Stimulated activated CD4-positive, alpha-beta T cell treated with anti-CD3 and anti-CD28 coated beads, Interleukin-4, amount 100 ng/mL, for 24 hours (primary cell): ENCODE results near the gene R3HDM2.

Experiments
- DNase-seq: peaks from one replicate; pipeline ENCODE4 v3.0.0-alpha.2; 2020

R3HDM2 gene

DNA sequence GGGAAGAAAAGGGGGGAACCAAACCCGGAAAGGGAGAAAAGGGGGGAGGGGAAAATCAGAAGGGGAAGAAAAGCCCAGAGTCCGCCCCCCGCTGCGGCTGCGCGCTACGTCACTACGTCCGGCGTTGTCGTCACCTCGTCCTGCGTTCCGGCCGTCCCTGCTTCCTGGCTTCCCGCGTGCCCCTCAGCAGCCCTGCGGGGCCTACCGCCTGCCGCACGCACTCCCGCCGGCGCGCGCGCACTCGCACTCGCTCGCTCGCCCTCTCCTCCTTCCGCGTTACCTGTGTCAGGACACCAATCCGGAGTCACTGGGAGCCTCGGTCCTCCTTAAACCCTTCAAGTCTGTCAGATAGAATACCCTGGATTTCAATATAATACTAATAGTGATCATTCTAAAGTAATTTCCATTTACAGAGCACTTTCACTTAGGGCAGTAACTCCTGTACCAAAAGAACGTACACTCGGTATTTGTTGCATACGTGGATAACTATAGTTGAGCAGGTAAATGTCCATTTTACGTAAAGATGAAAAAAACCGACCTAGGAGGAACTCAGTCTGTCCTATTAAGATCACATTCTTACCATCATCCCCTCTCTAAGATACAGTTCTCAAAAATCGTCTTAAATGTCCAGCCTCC lies at the start of gene R3HDM2:
Gene R3HDM2 (minus strand): TSS at position 113 of the 636 bp plus-strand sequence. CDS start 120,615 bp downstream, outside the sequence.
- peak; percentile 96 for DNase-seq

DNA sequence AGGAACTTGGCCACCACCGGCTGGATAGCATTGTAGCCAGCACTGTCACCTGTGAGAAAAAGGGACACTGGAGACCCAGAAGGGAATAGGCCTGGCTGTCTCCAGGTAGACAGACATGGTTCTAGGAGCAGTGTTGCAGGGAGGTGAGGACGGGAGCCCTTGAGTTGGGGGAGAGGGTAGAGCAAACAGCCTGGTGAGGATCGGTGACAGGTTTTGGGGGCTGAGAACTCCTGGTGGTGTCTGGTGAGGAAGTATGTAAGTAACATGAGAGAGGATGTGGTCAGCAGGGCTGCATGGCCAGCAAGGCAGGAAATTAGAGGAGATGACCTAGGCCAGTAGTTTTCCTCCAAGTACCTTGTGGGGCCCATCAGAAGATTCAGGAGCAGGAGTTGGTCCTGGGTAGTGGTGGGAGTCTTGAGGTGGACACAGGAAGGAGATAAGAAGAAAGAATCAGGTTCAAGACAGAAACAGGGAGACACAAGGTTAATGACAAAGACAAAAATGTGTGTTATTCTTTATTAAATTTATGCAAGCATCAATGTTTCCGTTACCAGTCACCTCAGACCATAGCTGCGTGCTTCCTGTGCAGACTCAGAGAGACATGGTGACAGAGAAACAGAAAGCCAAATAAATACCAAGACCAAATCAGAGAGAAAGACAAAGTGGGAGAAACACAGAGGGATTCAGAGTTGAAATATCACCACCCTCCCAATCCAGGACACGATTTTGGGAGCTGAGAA lies 48.7 kb upstream of the R3HDM2 start, which contains the start of gene ARHGAP9:
Gene ARHGAP9 (minus strand): TSS at position 491 of the 740 bp plus-strand sequence. CDS start 460 bp downstream, at position 31.
- peak; percentile 68 for DNase-seq

DNA sequence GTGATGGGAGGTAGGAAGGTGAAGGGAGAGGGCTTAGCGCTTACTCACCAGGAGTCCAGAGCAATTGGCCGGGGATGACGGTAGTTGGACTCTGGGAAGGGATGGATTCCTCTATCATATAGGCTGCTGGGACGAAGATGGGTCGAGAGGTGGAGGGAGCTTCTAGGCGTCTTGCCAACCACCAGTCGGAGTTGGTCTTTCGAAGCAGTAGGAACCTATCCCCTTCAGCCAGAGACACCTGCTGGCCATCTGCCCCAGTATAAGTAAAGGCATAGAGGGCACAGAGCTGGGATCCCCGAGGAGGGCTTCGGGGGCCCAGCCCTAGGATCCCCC lies 48.2 kb upstream of the R3HDM2 start:
- no peak for DNase-seq

DNA sequence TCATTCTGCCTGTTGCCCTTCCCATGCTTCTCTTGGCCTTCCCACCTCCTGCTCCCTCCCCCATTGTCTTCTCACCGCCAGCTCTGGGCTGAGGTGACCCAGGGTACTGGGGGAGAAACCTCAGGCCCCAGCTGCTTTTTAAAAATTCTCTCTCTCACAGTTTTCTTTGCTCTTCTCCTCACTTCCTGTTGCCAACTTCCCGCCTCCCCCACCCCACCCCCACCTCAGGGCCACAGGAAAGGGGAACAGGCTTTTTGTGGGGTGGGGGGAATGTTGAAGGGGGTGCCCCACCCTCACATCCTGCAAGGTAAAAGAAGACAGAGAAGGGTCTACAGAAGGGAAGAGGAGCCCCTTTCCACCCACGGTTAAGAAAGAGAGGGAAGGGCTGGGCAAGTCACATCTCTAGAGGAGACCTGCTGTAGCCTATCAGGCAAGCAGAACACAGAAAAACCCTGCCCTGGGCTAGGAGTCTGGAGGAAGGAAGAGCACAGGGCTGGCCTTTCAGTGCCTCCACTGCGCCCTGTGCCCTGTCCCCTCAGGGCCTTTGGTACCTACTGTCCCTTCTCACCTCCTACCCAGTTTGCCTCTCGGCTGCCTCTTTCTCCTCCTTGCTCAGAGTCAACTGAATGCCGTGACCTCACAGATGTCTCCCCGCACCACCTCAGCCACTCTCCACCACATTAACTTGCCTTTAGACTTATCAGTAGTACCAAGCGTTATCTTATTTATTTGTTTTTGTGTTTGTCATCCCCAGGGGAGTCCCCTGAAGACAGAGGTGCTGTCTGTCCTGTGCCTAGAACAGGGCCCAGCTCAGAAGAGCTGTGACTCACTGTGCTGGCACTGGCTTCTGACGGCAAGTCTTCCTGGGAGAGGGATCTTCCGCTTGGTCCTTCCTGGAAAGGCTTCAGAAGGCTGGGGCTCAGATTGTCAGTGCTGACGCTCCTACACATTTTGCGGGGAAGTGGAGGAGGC lies 47.2 kb upstream of the R3HDM2 start:
- DNase-seq = peak; percentile 49

DNA sequence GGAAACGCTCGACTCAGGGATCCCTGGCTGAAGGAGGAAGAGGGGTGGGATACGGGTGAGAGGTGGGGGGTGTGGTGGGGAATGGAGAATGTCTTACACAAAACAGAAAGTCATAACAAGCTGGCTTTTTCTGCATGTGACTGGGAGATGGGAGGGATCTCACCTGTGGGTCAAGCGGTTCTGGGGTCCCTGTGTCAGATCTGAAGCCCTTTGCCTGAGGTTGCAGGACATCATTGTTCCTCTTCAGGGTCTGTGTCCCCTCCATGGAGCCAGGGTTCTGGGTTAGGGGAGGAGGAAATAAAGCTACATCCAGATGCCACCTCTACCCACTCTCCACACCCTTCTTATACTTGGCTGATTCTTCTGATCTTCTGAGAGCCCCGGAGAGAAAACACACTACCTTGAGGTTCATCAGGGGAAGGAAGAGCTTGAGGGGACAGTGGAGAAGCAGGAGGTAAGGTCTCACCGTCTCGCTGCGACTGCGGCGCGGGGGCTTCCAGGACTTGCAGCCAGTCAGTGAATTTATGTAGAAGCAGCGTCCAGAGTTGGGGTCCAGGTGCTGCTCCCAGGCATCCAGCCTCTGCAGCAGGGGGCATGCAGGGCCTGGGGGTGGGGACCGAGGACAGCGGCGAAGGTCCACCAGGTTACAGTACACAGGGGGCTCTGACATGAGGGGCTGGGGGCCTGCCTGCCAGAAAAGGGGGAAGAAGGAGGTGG lies 46.3 kb upstream of the R3HDM2 start:
- DNase-seq = no peak

DNA sequence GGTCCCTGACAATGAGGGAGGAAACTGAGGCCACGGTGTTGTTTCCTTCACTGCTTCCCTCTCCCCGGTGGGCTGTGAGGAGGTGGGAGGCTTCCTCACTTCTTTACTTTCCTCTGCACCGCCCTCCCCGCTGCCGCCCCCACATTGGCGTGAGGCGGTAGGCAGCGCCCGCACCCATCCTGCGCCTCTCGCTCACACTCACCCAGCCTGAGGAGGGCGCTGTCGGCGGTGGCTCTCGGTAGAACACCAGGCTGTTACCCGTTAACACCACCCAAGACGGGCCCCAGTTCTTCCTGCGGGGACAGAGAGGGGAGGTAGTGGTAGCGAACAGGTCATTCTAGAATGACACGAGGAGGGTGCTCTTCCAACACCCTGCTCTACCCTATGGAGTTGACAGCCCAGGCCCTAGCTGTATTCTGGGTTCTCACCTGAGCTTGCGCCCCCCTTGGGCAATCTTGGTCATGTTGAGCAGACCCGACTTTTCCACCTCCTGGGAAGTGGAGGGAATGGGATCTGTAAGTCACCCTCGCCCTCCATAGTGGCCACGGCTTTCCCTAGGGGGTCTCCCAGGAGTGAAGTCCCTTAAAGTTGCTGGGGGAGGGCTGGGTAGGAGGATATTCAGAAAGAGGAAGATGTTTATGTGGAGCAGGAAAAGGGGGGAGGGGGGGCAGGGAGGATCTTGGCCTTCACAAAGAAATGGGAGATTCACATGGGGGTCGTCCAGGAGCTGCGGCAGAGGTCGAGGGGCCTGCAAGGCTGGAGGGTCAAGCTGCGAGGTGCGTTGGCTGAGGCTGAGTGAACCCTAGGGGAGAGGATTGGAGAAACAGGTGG lies 45.5 kb upstream of the R3HDM2 start:
- DNase-seq = peak; percentile 80

DNA sequence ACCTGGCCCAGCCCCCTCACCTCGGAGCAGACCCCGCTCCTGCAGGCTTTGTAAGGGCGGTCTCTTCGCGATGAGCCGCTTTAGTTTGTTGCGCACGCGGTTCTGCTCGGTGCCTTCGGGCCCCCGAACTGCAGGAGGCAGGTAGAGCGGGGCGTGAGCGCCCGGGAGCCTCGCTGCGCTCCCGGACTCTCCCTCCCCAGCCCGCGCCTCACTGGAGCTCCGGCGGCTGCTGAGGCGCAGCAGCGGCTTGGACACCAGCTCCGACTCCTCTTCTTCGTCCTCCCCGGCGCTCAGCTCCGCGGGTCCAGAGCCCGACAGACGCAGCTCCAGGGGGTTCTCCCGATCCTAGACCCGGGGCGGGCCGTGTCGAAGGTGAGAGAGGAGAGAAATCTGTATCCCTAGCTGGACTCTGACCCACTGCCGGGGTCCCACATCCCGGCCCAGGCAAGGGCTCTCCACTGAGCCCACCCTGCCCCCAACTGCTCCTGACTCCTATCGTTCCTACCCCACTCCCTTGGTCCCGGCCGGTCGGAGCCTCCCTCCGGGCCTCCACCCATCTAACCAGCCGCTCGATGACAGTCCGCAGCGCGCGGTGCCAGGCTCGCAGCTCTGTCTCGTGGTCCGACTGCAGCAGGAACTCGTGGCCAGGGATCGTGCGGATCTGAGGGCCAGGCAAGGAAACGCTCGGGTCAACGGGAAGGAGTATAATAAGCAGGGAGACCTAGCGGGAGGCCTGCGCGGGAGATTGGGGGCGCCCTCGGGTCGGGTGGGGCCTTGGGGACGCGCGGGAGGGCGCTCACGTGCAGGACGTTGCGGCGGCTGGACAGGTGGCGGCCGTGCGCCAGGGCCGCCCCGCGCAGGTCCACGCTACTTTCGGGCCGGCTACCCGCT lies 44.7 kb upstream of the R3HDM2 start:
- no peak for DNase-seq

DNA sequence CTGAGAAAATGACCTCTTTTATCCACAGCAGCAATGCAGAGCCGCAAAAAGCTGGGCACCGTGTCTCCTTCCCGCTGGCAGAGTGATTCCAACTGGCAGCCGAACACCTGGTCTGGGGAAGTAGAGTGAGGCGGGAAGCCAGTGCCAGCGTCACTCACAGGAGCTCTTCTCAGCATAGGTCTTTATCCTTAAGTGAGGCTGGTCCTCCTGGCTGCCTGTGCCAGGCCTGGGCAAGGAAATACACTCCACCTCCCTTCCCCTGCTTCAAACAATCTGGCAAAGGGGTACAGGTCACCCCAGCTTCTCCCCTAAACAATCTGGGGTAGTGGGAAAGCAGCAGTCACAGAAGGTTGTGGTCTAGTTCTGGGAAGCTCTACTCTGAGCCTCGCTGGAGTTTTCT lies 44.0 kb upstream of the R3HDM2 start:
- DNase-seq = no peak

DNA sequence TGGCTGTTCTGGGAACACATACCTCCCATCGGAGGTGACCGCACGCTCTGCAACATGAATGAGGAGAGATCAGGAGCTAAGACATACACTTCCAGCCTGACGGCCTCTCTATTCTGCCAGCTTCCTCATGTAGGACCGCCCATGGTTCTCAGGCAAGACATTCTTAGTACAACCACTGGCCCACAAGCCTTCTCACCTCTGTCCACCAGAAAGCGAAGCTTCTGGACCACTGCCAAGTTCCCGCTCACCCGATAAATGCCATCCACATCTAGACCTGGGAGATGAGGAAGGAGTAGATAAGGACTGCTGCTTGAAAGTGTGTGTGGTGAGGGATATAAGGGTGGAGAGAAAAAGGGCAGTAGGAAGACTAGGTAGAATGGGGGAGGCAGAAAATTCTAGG lies 43.6 kb upstream of the R3HDM2 start:
- DNase-seq = no peak

DNA sequence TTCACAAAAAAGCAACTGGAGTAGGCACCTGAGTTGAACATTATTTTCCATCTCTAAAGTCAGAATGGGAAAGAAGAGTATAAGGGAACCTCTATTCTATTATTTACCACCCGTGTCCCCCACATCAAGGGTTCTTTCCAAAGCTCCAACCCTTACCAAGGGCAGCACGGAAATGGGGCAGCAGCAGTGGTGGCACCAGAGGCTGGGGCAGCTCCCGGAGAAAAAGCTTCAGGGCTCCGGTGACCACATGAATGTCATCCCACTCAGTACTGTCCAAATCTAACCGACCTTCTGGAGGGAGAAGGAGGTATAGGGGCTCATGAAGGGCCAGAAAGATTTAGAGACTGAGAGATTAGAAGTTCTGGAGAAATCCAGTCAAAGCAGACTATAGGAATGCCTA lies 43.0 kb upstream of the R3HDM2 start:
- DNase-seq = no peak

DNA sequence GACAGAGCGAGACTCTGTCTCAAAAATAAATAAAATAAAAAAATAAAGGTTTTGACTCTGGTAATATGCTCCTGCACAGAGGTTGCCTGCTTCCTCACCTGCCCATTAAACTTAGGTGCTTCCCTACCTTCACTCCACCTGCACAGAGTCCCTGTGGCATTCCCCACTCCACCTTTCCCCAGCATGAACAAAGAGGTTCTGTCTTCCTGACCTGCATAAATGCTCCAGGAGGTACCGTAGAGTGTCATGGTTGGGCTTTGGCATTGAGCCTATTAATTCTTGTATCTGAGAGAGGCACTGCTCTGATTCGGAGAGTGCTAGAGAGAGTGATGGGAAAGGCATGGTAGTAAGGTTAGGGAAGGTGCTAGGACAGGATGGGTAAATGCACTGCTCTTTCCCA lies 42.5 kb upstream of the R3HDM2 start:
- no peak for DNase-seq

DNA sequence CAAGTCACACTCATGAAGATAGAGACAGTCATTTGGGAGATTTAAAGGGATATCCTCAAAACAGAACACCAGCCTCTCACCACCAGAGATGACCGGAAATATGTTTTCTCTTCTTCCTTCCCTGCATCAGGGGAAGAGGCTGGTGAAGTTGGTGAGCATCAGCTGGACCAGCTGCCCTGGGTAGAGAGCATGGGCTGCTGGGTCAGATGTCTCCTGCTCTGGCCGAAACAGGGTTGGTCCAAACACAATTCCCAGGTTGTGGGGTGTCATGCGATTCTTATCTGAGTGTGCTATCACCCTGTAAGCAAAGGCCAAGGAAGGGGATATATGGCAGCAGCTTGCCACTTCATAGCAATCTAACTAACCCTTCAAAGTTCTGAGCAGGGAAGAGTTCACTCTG lies 41.5 kb upstream of the R3HDM2 start:
- no peak for DNase-seq

DNA sequence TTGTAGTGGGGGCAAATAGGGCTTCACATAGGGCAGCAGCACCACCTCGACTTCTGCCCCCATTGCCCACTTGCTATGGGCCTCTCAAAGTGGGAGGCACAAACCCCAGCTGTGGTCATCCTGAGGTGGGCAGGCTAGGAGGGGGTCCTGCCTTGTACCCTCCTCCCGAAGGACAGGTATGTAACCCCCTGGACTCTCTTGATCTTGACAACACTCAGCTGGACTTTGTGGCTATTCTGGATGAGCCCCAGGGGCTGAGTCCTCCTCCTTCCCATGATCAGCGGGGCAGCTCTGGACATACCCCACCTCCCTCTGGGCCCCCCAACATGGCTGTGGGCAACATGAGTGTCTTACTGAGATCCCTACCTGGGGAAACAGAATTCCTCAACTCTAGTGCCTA lies 40.8 kb upstream of the R3HDM2 start:
- DNase-seq = no peak

DNA sequence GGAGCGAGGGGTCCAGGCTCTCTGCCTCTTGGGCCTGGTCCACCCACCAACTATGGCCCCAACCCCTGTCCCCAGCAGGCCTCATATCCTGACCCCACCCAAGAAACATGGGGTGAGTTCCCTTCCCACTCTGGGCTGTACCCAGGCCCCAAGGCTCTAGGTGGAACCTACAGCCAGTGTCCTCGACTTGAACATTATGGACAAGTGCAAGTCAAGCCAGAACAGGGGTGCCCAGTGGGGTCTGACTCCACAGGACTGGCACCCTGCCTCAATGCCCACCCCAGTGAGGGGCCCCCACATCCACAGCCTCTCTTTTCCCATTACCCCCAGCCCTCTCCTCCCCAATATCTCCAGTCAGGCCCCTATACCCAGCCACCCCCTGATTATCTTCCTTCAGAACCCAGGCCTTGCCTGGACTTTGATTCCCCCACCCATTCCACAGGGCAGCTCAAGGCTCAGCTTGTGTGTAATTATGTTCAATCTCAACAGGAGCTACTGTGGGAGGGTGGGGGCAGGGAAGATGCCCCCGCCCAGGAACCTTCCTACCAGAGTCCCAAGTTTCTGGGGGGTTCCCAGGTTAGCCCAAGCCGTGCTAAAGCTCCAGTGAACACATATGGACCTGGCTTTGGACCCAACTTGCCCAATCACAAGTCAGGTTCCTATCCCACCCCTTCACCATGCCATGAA lies 40.3 kb upstream of the R3HDM2 start:
- DNase-seq = no peak

DNA sequence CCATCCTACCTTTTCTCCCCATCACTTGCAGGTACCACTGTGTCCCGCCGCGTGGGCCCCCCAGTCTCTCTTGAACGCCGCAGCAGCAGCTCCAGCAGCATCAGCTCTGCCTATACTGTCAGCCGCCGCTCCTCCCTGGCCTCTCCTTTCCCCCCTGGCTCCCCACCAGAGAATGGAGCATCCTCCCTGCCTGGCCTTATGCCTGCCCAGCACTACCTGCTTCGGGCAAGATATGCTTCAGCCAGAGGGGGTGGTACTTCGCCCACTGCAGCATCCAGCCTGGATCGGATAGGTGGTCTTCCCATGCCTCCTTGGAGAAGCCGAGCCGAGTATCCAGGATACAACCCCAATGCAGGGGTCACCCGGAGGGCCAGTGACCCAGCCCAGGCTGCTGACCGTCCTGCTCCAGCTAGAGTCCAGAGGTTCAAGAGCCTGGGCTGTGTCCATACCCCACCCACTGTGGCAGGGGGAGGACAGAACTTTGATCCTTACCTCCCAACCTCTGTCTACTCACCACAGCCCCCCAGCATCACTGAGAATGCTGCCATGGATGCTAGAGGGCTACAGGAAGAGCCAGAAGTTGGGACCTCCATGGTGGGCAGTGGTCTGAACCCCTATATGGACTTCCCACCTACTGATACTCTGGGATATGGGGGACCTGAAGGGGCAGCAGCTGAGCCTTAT lies 39.6 kb upstream of the R3HDM2 start:
- no peak for DNase-seq

DNA sequence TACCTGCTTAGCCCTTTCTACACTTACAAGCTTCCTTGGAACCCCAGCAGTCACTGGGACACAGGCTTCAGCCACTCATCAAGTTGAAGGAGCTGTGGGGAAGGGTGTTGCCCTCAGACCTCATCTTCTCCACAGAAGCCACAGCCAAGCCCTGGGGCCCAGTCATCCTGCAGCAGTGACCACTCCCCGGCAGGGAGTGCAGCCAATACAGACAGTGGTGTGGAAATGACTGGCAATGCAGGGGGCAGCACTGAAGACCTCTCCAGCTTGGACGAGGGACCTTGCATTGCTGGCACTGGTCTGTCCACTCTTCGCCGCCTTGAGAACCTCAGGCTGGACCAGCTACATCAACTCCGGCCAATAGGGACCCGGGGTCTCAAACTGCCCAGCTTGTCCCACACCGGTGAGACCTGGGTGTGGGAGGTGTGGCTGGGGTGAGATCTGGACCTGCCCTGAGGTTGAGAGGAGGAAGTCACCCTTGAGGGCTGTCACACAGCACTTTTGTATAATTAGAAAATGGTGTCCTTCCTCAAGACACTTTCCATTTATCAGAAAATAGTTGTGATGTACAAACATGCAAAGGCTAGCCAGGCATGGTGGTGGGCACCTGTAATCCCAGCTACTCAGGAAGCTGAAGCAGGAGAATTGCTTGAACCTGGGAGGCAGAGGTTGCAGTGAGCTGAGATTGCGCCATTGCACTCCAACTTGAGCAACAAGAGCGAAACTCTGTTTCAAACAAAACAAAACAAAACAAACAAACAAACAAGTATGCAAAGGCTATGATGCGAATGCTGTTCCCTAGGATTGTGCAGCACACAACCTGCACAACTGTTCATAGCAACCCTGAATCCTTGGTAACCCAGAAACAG lies 38.7 kb upstream of the R3HDM2 start:
- DNase-seq = no peak

DNA sequence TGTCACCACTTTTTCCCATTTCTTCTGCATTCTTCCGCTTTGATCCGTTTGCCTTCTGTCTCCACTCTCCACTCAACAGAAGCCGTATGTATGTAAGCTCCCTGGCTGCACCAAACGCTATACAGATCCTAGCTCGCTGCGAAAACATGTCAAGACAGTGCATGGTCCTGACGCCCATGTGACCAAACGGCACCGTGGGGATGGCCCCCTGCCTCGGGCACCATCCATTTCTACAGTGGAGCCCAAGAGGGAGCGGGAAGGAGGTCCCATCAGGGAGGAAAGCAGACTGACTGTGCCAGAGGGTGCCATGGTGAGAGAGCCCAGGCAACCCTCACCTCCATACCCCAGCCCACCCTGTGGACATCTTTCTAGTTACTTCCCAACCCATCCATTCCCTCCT lies 37.1 kb upstream of the R3HDM2 start:
- no peak for DNase-seq

DNA sequence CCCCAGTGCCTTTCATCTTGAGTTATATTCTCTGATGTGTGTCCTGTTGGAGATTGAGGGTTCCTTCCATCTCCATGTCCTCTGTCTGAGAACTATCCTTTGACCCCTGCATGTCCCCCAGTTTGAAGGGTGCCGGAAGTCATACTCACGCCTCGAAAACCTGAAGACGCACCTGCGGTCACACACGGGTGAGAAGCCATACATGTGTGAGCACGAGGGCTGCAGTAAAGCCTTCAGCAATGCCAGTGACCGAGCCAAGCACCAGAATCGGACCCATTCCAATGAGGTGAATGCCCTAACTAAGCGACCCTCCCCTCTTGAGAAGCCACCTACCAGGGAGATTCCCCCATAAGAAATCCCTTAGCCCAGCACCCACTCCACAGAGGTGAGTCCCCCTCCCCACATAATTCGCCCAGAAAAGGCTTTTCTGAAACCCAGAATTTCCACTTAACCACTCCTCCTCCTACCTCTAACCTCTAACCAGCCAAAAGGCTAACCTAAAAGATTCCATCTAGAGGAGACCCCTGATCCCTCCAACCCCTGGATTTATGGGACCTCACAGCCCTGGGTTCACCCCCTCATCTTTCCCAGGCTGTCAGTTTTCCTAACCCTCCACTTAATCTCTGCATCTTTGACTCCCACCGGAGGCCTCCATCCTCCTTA lies 36.5 kb upstream of the R3HDM2 start:
- DNase-seq = no peak
